GM19324 (cell line): ENCODE data around the gene MEIS2.

Experiments
- ATAC-seq: cut with Tn5 transposase; IDR thresholded peaks from one replicate; pipeline ENCODE4 v1.9.1; 2021; ENCODE audit warnings: mild to moderate bottlenecking, moderate library complexity; ENCODE audit not compliant: unreplicated experiment, low FRiP score

Gene MEIS2

GRCh38 chr15:37044915-37045648 is 55.3 kb downstream of the MEIS2 start:
- ATAC-seq: no peak

GRCh38 chr15:37041836-37042235 is 58.5 kb downstream of the MEIS2 start:
- ATAC-seq: no peak

GRCh38 chr15:37041042-37041441 is 59.3 kb downstream of the MEIS2 start:
- ATAC-seq: peak; percentile 57

GRCh38 chr15:37040072-37040742 is 60.1 kb downstream of the MEIS2 start:
- ATAC-seq: no peak

GRCh38 chr15:37038716-37039106 is 61.6 kb downstream of the MEIS2 start:
- ATAC-seq: no peak

- ATAC-seq: no peak
These were observed 62.3 kb downstream of the MEIS2 start for GRCh38 chr15:37037850-37038715.

- no peak for ATAC-seq
These were observed 63.2 kb downstream of the MEIS2 start for GRCh38 chr15:37037071-37037655.

- no peak for ATAC-seq
These were observed 65.3 kb downstream of the MEIS2 start for GRCh38 chr15:37034835-37035748.

- ATAC-seq: no peak
These were observed 66.0 kb downstream of the MEIS2 start for GRCh38 chr15:37034392-37034791.

- no peak for ATAC-seq
These were observed 68.1 kb downstream of the MEIS2 start for GRCh38 chr15:37032091-37032775.

- no peak for ATAC-seq
These were observed 69.2 kb downstream of the MEIS2 start for GRCh38 chr15:37031198-37031597.

- no peak for ATAC-seq
These were observed 71.6 kb downstream of the MEIS2 start for GRCh38 chr15:37028625-37029296.

- ATAC-seq: no peak
These were observed 79.5 kb downstream of the MEIS2 start for GRCh38 chr15:37020852-37021251.

GRCh38 chr15:37019479-37020433 is 80.6 kb downstream of the MEIS2 start:
- ATAC-seq: no peak

- ATAC-seq: no peak
These were observed 83.2 kb downstream of the MEIS2 start for GRCh38 chr15:37017031-37017625.

- ATAC-seq: no peak
These were observed 84.1 kb downstream of the MEIS2 start for GRCh38 chr15:37016231-37016630.

- ATAC-seq: no peak
These were observed 84.9 kb downstream of the MEIS2 start for GRCh38 chr15:37015451-37015850.
